ENCODE measurements around the gene DNAJA3.
A peak's percentile ranks its signal among the peaks of the same experiment; 100 is the strongest.

The DNAJA3 gene

DNA sequence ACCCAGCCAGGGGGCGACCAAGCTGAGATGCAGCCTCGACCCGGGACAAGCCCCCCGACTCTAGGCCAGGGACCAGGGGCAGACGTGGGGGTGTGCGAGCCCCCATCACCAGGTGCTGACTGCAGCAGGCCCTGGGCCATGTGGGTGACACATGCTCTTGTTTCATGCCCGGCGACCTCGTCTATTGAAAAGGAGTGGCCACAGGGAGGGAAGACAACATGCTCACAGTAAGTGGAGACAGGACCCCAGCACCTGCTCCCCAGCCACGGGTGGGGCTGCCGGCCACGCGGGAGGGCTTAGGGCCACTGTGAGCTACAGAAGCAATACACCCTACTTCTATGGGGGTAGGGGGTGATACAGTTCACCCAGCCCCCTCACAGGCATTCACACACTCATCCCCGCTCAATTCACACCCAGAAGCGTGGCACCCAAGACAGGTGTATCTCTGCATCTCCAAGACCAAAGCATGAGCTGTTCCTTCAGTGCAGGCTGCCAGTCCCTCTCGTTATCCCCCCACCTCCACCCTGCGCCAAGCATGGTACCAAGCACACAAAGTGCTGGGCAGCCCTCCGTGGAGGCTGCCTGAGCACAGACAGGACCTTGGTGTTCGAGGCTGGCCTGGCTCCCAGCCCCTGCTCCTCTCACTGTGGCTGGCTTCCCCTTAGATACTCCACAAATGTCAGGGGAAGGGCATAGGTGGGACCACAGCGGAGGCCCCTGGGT lies 40.4 kb upstream of the DNAJA3 start:
- Histone ChIP-seq H3K9me3 (ENCODE audit: severe bottlenecking) (no peaks in the 10 kb centered on the region), H3K36me3 (ENCODE audit: low read depth) (peaks cover 11% of the 10 kb centered on the region), H3K27ac (ENCODE audit: poor library complexity, severe bottlenecking) (no peak overlapping the region), H3K4me3 (ENCODE audit: severe bottlenecking) (no peak overlapping the region), H3K4me1 (ENCODE audit: insufficient read depth, poor library complexity, severe bottlenecking) (no peaks in the 10 kb centered on the region), H3K27me3 (ENCODE audit: insufficient read depth, poor library complexity, severe bottlenecking) (no peaks in the 10 kb centered on the region)
- TF ChIP-seq, protein P1, sequence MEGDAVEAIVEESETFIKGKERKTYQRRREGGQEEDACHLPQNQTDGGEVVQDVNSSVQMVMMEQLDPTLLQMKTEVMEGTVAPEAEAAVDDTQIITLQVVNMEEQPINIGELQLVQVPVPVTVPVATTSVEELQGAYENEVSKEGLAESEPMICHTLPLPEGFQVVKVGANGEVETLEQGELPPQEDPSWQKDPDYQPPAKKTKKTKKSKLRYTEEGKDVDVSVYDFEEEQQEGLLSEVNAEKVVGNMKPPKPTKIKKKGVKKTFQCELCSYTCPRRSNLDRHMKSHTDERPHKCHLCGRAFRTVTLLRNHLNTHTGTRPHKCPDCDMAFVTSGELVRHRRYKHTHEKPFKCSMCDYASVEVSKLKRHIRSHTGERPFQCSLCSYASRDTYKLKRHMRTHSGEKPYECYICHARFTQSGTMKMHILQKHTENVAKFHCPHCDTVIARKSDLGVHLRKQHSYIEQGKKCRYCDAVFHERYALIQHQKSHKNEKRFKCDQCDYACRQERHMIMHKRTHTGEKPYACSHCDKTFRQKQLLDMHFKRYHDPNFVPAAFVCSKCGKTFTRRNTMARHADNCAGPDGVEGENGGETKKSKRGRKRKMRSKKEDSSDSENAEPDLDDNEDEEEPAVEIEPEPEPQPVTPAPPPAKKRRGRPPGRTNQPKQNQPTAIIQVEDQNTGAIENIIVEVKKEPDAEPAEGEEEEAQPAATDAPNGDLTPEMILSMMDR (IDR thresholded peaks at IDR 0.05; ENCODE audit: poor library complexity, severe bottlenecking), result no peak
- no peak for ATAC-seq (ENCODE audit: low read depth)
- DNase-seq (ENCODE audit: low spot score), result no peak

DNA sequence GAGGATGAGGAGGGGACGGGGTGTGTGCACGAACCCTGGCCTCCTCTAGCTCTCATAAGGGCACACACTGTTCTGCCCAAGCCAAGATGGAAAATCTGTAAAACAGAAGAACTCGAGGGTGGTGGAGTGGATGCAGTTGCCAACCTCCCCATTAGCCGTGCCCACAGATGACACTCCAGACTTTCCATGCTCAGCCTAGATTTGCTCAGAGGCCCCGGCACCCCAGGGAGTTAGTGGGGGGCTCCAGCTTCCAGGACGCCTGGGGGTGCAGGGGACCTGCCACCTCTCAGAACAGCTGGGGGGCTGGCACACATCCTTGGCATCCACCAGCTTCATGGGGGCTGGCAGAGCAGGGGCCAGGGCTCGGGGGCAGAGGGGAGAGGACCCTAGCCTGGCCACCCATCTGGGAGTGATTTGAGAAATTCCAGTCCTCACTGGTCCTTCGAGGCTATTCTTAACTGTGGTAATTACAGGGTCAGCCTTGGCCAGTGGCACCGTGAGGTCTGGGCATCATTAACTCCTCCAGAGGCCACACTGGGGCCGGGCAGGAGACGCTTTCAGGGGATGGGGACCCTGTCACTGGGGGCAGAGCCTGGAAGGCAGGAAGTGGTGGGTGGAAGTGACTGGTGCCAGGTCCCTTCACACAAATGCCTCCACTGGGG lies 39.7 kb upstream of the DNAJA3 start:
- no peak for DNase-seq (ENCODE audit: low spot score)

GRCh38 chr16:4386451-4386805 lies 39.2 kb upstream of the DNAJA3 start:
- Histone ChIP-seq H3K27me3 (ENCODE audit: insufficient read depth, poor library complexity, severe bottlenecking) (no peaks in the 10 kb centered on the region), H3K27ac (ENCODE audit: poor library complexity, severe bottlenecking) (peak overlapping the region; percentile 5), H3K36me3 (ENCODE audit: low read depth) (peaks cover 5% of the 10 kb centered on the region), H3K9me3 (ENCODE audit: severe bottlenecking) (no peaks in the 10 kb centered on the region), H3K4me1 (ENCODE audit: insufficient read depth, poor library complexity, severe bottlenecking) (no peaks in the 10 kb centered on the region), H3K4me3 (ENCODE audit: severe bottlenecking) (no peak overlapping the region)
- TF ChIP-seq, protein P1 (IDR thresholded peaks at IDR 0.05; ENCODE audit: poor library complexity, severe bottlenecking), result no peak
- ATAC-seq (ENCODE audit: low read depth), result peak; percentile 34
- DNase-seq (ENCODE audit: low spot score), result no peak

More for the DNA sequence above, 39.7 kb upstream of the DNAJA3 start:
- no peak overlapping the region for H3K4me3 ChIP-seq (ENCODE audit: severe bottlenecking)
- TF ChIP-seq, protein P1 (IDR thresholded peaks at IDR 0.05; ENCODE audit: poor library complexity, severe bottlenecking), result no peak
- no peaks in the 10 kb centered on the region for H3K4me1 ChIP-seq (ENCODE audit: insufficient read depth, poor library complexity, severe bottlenecking)
- H3K27ac ChIP-seq (ENCODE audit: poor library complexity, severe bottlenecking), result peak overlapping the region; percentile 5
- ATAC-seq (ENCODE audit: low read depth), result peak; percentile 3; the same call in 1 of the 3 replicates
- H3K9me3 ChIP-seq (ENCODE audit: severe bottlenecking), result no peaks in the 10 kb centered on the region
- no peaks in the 10 kb centered on the region for H3K27me3 ChIP-seq (ENCODE audit: insufficient read depth, poor library complexity, severe bottlenecking)
- peaks cover 9% of the 10 kb centered on the region for H3K36me3 ChIP-seq (ENCODE audit: low read depth)

DNA sequence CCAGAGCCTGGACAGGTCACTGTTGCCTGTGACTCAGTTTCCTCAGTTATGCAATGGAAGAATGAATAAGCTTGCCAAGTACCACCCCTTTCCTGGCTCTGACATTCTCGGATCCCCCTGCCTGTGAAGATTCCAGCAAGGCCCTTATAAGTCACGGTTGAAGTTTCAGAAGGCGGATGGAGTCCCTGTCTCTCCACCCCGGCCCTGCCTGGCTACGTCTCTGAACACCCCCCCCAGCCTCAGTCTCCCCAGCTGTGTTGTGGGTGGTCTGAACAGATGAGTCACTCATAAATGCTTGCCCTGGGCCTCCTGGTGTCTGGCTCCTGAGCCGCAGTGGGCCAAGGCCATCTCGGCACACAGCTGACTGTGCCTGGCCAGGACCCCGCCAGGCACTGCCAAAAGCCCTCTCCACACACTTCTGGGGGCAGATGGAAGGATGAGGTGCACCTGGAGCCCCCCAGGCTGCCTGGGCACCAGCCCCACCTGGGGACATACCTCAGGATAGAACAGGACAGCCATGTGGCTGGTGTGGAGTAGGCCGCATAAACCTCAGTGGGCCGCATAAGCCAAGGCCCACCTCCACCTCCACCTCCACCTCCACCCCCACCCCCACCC lies 38.6 kb upstream of the DNAJA3 start:
- peaks cover under 1% of the 10 kb centered on the region for H3K4me1 ChIP-seq (ENCODE audit: insufficient read depth, poor library complexity, severe bottlenecking)
- peak overlapping the region; percentile 5 for H3K27ac ChIP-seq (ENCODE audit: poor library complexity, severe bottlenecking)

More for the DNA sequence above, 38.6 kb upstream of the DNAJA3 start:
- TF ChIP-seq, protein P1 (IDR thresholded peaks at IDR 0.05; ENCODE audit: poor library complexity, severe bottlenecking), result no peak
- H3K9me3 ChIP-seq (ENCODE audit: severe bottlenecking), result no peaks in the 10 kb centered on the region
- ATAC-seq (ENCODE audit: low read depth) (no peak), DNase-seq (ENCODE audit: low spot score) (no peak)
- no peak overlapping the region for H3K4me3 ChIP-seq (ENCODE audit: severe bottlenecking)
- H3K36me3 ChIP-seq (ENCODE audit: low read depth), result peaks cover 5% of the 10 kb centered on the region
- H3K27me3 ChIP-seq (ENCODE audit: insufficient read depth, poor library complexity, severe bottlenecking), result no peaks in the 10 kb centered on the region
